ENCODE results near the gene SPATA16. TPM values are rescaled to one million over a fixed set of nuclear protein-coding genes. Genes with fewer than 3 reads are reported as not detected.
"Not testable (repeated sequence)": the region's sequence is repeated elsewhere in the genome, so short reads cannot be mapped to it uniquely, and the experiment has no call there.

Gene SPATA16
- total RNA-seq, 2 experiments from 2014 or later, result not detected

DNA sequence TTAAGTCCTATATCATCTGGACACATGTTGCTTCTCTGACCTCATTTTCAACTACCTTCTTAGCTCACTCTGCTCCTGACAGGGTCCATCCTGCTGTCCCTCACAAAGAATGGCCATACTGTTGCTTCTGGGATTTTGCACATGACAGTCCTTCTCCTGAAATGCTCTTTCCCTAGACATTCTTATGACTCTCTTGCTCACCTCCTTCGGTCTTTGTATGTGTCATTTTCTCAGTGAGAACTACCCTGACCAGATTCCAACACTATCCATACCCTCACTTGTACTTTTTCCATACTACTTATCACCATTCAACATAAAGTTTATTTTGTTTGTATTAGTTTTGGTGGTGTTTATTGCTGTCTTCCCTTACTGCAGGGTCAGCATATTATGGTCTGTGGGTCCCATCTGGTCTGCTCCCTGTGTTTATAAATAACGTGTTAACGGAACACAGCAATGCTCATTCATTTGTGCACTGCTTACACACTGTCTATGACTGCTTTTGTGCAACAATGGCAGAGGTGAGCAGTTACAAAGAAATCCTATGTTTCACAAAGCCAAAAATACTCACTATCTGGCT lies 159.5 kb downstream of the SPATA16 start:
- H3K27me3 Mint-ChIP-seq, result no peaks in the 10 kb centered on the region
- no peak overlapping the region for H3K4me3 Mint-ChIP-seq
- DNase-seq (no peak), ATAC-seq (no peak)
- CTCF ChIA-PET, result no interaction called here
- no peak overlapping the region for H3K27ac Mint-ChIP-seq
- H3K36me3 Mint-ChIP-seq, result no peaks in the 10 kb centered on the region
- no peaks in the 10 kb centered on the region for H3K4me1 Mint-ChIP-seq
- no peaks in the 10 kb centered on the region for H3K9me3 Mint-ChIP-seq (ENCODE audit: low read depth)

- Mint-ChIP-seq H3K4me3 (no peak overlapping the region), H3K27me3 (no peaks in the 10 kb centered on the region), H3K36me3 (no peaks in the 10 kb centered on the region), H3K9me3 (ENCODE audit: low read depth) (no peaks in the 10 kb centered on the region), H3K27ac (no peak overlapping the region), H3K4me1 (no peaks in the 10 kb centered on the region)
- CTCF ChIA-PET, result no interaction called here
- ATAC-seq, result no peak
- no peak for DNase-seq
Measured at GRCh38 chr3:172980849-172981248, 160.2 kb downstream of the SPATA16 start.

DNA sequence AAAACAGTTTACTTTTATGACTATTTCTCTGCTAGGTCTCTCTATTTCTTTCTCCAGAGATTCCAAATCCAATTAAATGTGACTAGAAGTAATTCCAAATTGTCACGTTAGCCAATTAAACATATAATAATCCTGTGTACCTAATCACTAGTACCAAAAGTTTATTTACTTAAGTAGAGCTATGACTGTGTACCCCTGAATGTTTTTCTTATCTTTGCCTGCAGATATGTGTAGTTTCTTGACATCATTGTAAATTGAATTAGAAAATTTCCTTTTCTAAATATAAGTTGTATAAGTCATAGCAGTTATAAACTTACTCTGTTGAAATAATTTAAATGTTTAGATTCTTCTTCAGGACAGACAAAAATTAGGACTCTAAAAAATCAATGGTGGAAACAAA lies 163.3 kb downstream of the SPATA16 start:
- no peaks in the 10 kb centered on the region for H3K27me3 Mint-ChIP-seq
- no peak overlapping the region for H3K4me3 Mint-ChIP-seq
- no peaks in the 10 kb centered on the region for H3K9me3 Mint-ChIP-seq (ENCODE audit: low read depth)
- H3K36me3 Mint-ChIP-seq, result no peaks in the 10 kb centered on the region
- DNase-seq (no peak), ATAC-seq (no peak)
- no peaks in the 10 kb centered on the region for H3K4me1 Mint-ChIP-seq
- CTCF ChIA-PET, result interaction anchor here (1.6 kb wide), 1 partner anchor 13 kb away, joined by 3 read pairs; no protein-coding TSS in a partner anchor
- no peak overlapping the region for H3K27ac Mint-ChIP-seq

DNA sequence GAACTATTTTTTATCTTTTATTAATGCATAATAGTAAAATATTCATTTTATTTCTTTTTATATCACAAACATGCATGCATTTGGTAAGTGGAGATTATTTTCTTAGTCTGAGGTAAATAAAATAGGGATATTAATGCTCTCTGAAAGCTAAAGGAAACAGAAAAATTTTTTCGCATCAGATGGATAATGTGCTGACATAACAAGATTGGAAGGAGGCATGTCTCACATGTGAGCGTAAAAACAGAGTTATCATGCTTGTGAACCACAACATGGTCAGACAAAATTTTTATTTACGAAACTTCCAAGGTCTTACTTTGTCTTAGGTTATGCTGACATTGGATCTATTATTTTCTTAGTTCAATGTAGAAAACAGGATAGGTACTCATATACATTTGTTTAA lies 166.1 kb downstream of the SPATA16 start:
- ATAC-seq (no peak), DNase-seq (no peak)
- CTCF ChIA-PET, result no interaction called here
- Mint-ChIP-seq H3K36me3 (no peaks in the 10 kb centered on the region), H3K4me1 (no peaks in the 10 kb centered on the region), H3K4me3 (no peak overlapping the region), H3K27ac (no peak overlapping the region), H3K9me3 (ENCODE audit: low read depth) (no peaks in the 10 kb centered on the region), H3K27me3 (no peaks in the 10 kb centered on the region)

DNA sequence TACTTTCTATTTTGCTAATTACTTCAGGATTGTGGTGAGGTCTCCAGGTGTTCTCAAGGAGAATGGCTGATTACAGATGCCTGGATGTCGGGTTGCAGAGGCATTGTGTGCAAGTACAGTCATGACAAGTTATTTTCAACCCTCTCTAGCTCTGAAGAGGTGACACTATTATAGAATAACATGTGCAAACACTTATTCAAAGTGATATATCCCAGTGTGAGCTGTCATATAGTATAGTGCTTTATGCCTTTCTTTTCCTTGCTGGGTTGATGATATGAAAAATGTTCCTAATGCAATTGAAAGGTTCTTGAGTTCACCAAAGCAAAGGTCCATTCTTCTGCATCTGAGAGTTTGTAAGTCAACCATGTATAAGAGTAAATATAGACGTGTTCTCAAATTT lies 167.2 kb downstream of the SPATA16 start:
- ATAC-seq (no peak), DNase-seq (no peak)
- Mint-ChIP-seq H3K9me3 (ENCODE audit: low read depth) (no peaks in the 10 kb centered on the region), H3K4me1 (no peaks in the 10 kb centered on the region), H3K4me3 (no peak overlapping the region), H3K27me3 (no peaks in the 10 kb centered on the region), H3K27ac (no peak overlapping the region), H3K36me3 (no peaks in the 10 kb centered on the region)
- CTCF ChIA-PET, result no interaction called here

GRCh38 chr3:172972717-172973116 lies 168.3 kb downstream of the SPATA16 start:
- Mint-ChIP-seq H3K4me3 (no peak overlapping the region), H3K36me3 (no peaks in the 10 kb centered on the region), H3K27me3 (no peaks in the 10 kb centered on the region), H3K9me3 (ENCODE audit: low read depth) (no peaks in the 10 kb centered on the region), H3K4me1 (no peaks in the 10 kb centered on the region), H3K27ac (no peak overlapping the region)
- no peak for DNase-seq
- CTCF ChIA-PET, result no interaction called here
- no peak for ATAC-seq

DNA sequence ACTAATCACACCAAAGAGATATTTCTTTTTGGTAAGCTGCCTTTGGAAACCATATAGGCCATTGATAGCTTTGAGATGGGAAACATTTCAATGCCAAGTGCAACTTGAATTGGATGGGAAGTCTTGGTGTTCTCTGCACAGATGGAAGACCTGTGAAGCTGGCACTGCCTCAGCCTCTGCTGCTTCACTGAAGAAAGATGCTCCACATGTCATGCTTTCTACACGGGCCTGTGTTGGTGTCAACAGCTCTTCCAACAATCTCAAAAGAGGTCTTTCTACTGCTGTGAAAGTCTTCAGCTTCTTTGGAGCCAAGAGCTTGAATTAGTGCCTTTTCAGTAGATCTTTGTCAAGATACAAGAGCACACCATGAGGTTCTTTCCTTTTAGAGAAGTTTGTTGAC lies 169.0 kb downstream of the SPATA16 start:
- DNase-seq, result no peak
- H3K9me3 Mint-ChIP-seq (ENCODE audit: low read depth), result no peaks in the 10 kb centered on the region
- no peaks in the 10 kb centered on the region for H3K27me3 Mint-ChIP-seq
- no peak overlapping the region for H3K4me3 Mint-ChIP-seq
- no peak for ATAC-seq
- CTCF ChIA-PET, result no interaction called here
- no peaks in the 10 kb centered on the region for H3K36me3 Mint-ChIP-seq
- no peaks in the 10 kb centered on the region for H3K4me1 Mint-ChIP-seq
- H3K27ac Mint-ChIP-seq, result no peak overlapping the region

DNA sequence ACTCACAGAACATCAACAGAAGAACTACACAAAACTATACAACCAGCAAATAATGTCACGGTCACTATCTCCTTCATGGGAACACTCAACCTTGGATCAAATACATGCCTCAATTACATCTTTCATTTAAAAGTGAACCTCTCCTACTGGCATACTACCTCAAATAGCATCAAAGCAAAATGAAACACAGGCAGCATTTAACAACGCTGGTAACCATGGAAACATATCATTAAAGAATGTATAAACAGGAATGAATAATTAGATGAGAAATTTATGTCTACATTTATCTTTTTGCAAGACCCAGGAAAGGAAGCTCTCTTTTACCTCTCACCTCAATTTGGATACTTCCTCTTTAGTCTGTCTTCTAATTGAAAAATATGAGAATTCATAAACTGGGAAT lies 172.4 kb downstream of the SPATA16 start:
- Mint-ChIP-seq H3K4me3 (no peak overlapping the region), H3K9me3 (ENCODE audit: low read depth) (no peaks in the 10 kb centered on the region), H3K27me3 (no peaks in the 10 kb centered on the region), H3K27ac (no peak overlapping the region), H3K36me3 (no peaks in the 10 kb centered on the region), H3K4me1 (no peaks in the 10 kb centered on the region)
- CTCF ChIA-PET, result no interaction called here
- DNase-seq (no peak), ATAC-seq (no peak)

DNA sequence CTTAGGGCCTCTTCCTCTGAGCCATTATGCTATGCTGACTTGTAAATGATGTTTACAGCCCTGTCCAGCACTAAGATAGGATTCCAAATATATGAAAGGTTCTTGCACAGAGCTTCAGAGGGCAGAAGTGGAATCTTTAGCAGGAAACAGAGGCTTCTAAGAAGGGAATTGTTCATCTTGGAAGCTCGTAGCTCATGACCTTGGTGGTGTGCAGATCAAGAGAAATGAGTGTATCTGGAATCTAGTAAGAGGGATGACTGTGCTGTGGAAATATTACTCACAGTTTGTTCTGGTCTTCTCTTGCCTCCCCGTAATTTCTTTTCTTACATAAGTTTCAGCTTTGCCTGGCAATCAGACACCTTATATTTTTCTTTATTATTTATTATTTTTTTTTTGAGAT lies 175.8 kb downstream of the SPATA16 start:
- Mint-ChIP-seq H3K4me3 (no peak overlapping the region), H3K4me1 (no peaks in the 10 kb centered on the region), H3K9me3 (ENCODE audit: low read depth) (no peaks in the 10 kb centered on the region), H3K27ac (no peak overlapping the region), H3K27me3 (no peaks in the 10 kb centered on the region), H3K36me3 (no peaks in the 10 kb centered on the region)
- DNase-seq, result no peak
- ATAC-seq, result no peak
- CTCF ChIA-PET, result interaction anchor here (1.1 to 1.2 kb wide), 2 partner anchors 12 to 14 kb away, joined by 3 read pairs; no protein-coding TSS in a partner anchor

DNA sequence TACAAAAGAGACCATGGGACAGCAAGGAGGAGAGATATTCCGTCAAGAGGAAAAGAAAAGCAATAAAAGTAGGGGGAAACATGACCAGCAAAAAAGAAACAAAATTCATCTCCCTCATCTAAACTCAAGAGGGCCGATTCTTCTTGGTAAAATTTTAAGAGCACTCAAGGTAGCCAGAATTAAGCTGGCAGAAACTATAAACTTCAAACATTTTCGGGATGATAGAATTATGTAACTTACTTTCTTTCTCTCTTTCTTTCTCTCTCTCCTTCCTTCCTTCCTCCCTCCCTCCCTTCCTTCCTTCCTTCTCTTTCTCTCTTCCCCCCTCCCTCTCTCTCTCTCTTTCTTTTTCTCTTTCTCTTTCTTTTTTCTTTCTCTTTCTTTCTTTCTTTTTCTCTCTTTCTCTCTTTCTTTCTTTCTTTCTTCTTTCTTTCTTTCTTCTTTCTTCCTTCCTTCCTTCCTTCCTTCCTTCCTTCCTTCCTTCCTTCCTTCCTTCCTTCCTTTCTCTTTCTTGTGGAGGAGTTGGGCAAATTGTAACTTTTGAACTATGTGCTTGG lies 180.3 kb downstream of the SPATA16 start:
- H3K27ac Mint-ChIP-seq; H3K27me3 Mint-ChIP-seq; DNase-seq; H3K4me3 Mint-ChIP-seq; CTCF ChIA-PET; ATAC-seq; H3K36me3 Mint-ChIP-seq; H3K4me1 Mint-ChIP-seq; H3K9me3 Mint-ChIP-seq (ENCODE audit: low read depth): not testable (repeated sequence)

DNA sequence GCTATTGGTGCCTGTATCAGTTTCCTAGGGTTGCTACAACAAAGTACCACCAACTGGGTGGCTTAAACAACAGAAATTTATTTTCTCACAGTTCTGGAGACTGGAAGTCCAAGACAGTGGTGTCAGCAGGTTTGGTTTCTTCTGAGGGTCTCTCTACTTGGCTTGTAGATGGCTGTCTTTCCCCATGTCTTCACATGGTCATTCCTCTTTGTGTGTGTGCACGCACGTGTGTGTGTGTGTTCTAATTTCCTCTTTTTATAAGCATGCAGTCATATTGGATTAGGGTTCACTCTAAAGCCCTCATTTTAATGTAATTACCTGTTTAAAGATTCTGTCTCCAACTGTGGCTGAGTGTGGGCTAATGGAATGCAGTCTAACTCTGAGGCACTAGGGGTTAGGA lies 182.5 kb downstream of the SPATA16 start:
- CTCF ChIA-PET, result no interaction called here
- Mint-ChIP-seq H3K27me3 (peaks cover 2% of the 10 kb centered on the region), H3K9me3 (ENCODE audit: low read depth) (no peaks in the 10 kb centered on the region), H3K4me3 (no peak overlapping the region), H3K36me3 (no peaks in the 10 kb centered on the region), H3K4me1 (no peaks in the 10 kb centered on the region), H3K27ac (no peak overlapping the region)
- ATAC-seq (no peak), DNase-seq (no peak)

DNA sequence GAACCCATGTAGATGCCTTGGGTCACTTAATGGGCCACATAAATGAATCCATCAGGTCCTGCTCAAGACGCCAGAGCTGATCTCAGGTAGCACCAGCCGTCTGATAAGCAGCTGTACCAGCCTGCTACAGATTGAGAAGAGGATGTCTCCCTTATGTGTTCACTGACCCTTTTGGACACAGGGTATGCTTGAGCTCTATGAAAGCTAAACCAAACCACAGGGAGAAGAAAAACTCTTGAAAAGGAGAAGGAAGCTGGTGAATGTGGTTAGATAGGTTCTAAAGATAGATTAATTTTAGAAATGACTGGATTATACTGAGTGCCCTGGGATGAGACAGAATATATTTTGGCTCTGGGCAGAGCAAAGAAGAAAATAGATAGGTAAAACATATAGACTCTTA lies 187.5 kb downstream of the SPATA16 start:
- Mint-ChIP-seq H3K9me3 (ENCODE audit: low read depth) (no peaks in the 10 kb centered on the region), H3K4me1 (no peaks in the 10 kb centered on the region), H3K4me3 (no peak overlapping the region), H3K36me3 (no peaks in the 10 kb centered on the region), H3K27me3 (peaks cover 2% of the 10 kb centered on the region), H3K27ac (no peak overlapping the region)
- DNase-seq (no peak), ATAC-seq (no peak)
- CTCF ChIA-PET, result no interaction called here

- H3K27ac Mint-ChIP-seq, result no peak overlapping the region
- H3K36me3 Mint-ChIP-seq, result no peaks in the 10 kb centered on the region
- H3K4me1 Mint-ChIP-seq, result no peaks in the 10 kb centered on the region
- no peak for DNase-seq
- no peak for ATAC-seq
- H3K4me3 Mint-ChIP-seq, result no peak overlapping the region
- no peaks in the 10 kb centered on the region for H3K27me3 Mint-ChIP-seq
- CTCF ChIA-PET, result no interaction called here
- H3K9me3 Mint-ChIP-seq (ENCODE audit: low read depth), result no peaks in the 10 kb centered on the region
Measured at GRCh38 chr3:172951511-172951910, 189.5 kb downstream of the SPATA16 start.

DNA sequence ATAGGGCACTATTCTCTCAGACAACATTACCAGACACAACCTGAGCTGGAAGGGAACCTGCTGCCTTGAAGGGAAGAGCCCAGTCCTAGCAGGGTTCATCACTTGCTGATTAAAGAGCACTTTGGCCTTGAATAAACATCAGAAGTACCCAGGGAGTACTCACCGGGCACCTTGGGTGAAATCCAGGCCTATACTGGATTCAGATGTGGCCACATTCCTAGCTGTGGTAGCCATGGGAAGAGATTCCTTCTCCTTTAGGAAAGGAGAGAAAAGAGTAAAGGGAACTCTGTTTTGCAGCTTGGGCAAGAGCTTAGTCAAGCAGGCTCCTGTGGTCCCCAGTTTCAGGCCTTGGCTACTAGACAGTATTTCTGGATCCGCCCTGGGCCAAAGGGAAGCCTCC lies 195.0 kb downstream of the SPATA16 start:
- Mint-ChIP-seq H3K27ac (no peak overlapping the region), H3K36me3 (no peaks in the 10 kb centered on the region), H3K27me3 (no peaks in the 10 kb centered on the region), H3K4me3 (no peak overlapping the region), H3K4me1 (no peaks in the 10 kb centered on the region), H3K9me3 (ENCODE audit: low read depth) (no peaks in the 10 kb centered on the region)
- ATAC-seq, result no peak
- DNase-seq, result no peak
- CTCF ChIA-PET, result interaction anchor here (1.3 kb wide), 1 partner anchor 14 kb away, joined by 3 read pairs; no protein-coding TSS in a partner anchor

All from activated CD8-positive, alpha-beta memory T cell treated with anti-CD3 and anti-CD28 coated beads, Interleukin-2, amount 10 ng/mL, durations not matched to agents 7 days and 5 days (primary cell).